ENCODE results near the gene ISG20. TPM values are rescaled to one million over a fixed set of nuclear protein-coding genes. Genes with fewer than 3 reads are reported as not detected.
A peak's percentile ranks its signal among the peaks of the same experiment; 100 is the strongest.

The ISG20 gene
- total and polyA plus RNA-seq, 2 experiments from 2014 or later: 13.3 to 15.8 TPM

- H3K27me3 ChIP-seq: peaks cover 79% of the 10 kb centered on the region
- H3K4me3 ChIP-seq: no peak overlapping the region
- H3K9me3 ChIP-seq (ENCODE audit: low read depth): no peaks in the 10 kb centered on the region
- no peaks in the 10 kb centered on the region for H3K9me2 ChIP-seq (replicated peaks; ENCODE audit: insufficient read depth)
- no peak overlapping the region for H3K27ac ChIP-seq
- H2AFZ ChIP-seq: no peak overlapping the region
- no peak for DNase-seq (ENCODE audit: low spot score)
- peaks cover 3% of the 10 kb centered on the region for H3K4me1 ChIP-seq (ENCODE audit: insufficient read depth)
- no peaks in the 10 kb centered on the region for H3K79me2 ChIP-seq
- H3K36me3 ChIP-seq (replicated peaks; ENCODE audit: insufficient read depth, low read depth): no peaks in the 10 kb centered on the region
- peak overlapping the region; percentile 66 for H3K4me2 ChIP-seq
- H4K20me1 ChIP-seq (ENCODE audit: insufficient read depth, poor library complexity, severe bottlenecking): no peaks in the 10 kb centered on the region
- TF ChIP-seq EZH2 (IDR thresholded peaks at IDR 0.05; ENCODE audit: borderline replicate concordance): no peak
- TF ChIP-seq CTCF (IDR thresholded peaks at IDR 0.05; ENCODE audit: poor library complexity): no peak
- no peak for TF ChIP-seq EZH2phosphoT487 (IDR thresholded peaks at IDR 0.05; ENCODE audit: low read depth, severe bottlenecking, unreplicated experiment)
- WGBS (ENCODE audit: low lambda C conversion rate, missing lambda C conversion rate): 33% methylated on average over 25 of the region's 26 CpGs
Observed at GRCh38 chr15:88606070-88606794, 32.6 kb upstream of the ISG20 start.

DNA sequence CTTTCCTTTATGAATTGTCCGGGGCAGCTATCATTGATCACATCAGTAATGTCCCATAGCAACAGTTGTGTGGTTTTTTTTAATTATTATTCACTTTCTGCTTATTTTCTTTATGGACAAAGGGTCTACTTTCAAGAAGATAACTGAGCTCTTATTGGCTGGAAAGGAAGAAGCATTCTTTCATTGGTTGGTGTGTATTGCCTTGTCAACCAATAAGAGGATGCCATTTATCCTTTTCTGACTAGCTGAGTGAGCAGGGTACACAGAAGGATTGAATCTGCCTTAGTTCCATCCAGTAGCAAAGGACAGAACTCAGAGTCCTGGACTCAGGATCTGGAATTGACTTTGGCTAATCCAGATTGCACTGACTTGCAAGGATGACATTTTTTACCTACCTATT lies 30.9 kb upstream of the ISG20 start:
- H3K27me3 ChIP-seq: peaks cover 72% of the 10 kb centered on the region
- no peak for TF ChIP-seq EZH2 (IDR thresholded peaks at IDR 0.05; ENCODE audit: borderline replicate concordance)
- no peak for TF ChIP-seq CTCF (IDR thresholded peaks at IDR 0.05; ENCODE audit: poor library complexity)
- TF ChIP-seq EZH2phosphoT487 (IDR thresholded peaks at IDR 0.05; ENCODE audit: low read depth, severe bottlenecking, unreplicated experiment): no peak
- 68% methylated on average over 1 of the region's 1 CpG for WGBS (ENCODE audit: low lambda C conversion rate, missing lambda C conversion rate)
- H3K27ac ChIP-seq: no peak overlapping the region
- no peak for DNase-seq (ENCODE audit: low spot score)
- no peaks in the 10 kb centered on the region for H3K79me2 ChIP-seq
- H3K4me1 ChIP-seq (ENCODE audit: insufficient read depth): peaks cover 3% of the 10 kb centered on the region
- no peak overlapping the region for H2AFZ ChIP-seq
- H3K36me3 ChIP-seq (replicated peaks; ENCODE audit: insufficient read depth, low read depth): no peaks in the 10 kb centered on the region
- H3K4me2 ChIP-seq: no peak overlapping the region
- no peaks in the 10 kb centered on the region for H3K9me3 ChIP-seq (ENCODE audit: low read depth)
- no peaks in the 10 kb centered on the region for H4K20me1 ChIP-seq (ENCODE audit: insufficient read depth, poor library complexity, severe bottlenecking)
- H3K9me2 ChIP-seq (replicated peaks; ENCODE audit: insufficient read depth): no peaks in the 10 kb centered on the region
- H3K4me3 ChIP-seq: no peak overlapping the region

DNA sequence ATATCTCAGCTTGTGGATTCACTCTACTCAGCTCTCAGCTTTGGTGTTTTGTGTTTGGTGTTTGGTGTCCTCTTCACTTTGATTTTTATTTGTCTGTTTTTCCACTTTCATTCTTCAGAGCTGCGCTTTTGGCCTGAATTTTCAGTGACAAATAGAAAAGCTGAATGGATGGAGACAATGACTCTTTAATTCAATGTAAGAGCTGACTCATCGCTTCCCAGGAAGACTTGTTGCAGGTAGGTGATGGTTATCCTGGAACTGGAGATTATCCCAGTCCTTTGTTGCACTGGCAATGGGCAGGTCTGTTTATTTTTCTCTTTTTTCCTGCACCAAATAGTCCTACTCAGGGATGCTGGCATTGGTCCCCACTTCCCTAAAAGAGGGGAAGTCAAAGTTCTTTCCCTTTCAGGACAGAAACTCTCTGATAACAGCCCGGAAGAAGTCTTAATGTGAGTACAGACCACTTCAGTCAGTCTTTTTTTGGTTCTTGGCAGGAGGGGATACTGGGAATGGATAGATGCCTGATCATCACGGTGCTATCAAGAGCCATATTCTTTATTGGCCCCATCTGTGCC lies 30.1 kb upstream of the ISG20 start:
- Histone ChIP-seq H3K27me3 (peaks cover 65% of the 10 kb centered on the region), H4K20me1 (ENCODE audit: insufficient read depth, poor library complexity, severe bottlenecking) (no peaks in the 10 kb centered on the region)
- DNase-seq (ENCODE audit: low spot score): no peak

More for the DNA sequence above, 30.1 kb upstream of the ISG20 start:
- no peaks in the 10 kb centered on the region for H3K79me2 ChIP-seq
- no peaks in the 10 kb centered on the region for H3K9me3 ChIP-seq (ENCODE audit: low read depth)
- no peak overlapping the region for H3K27ac ChIP-seq
- H3K4me3 ChIP-seq: no peak overlapping the region
- H2AFZ ChIP-seq: no peak overlapping the region
- TF ChIP-seq EZH2phosphoT487 (IDR thresholded peaks at IDR 0.05; ENCODE audit: low read depth, severe bottlenecking, unreplicated experiment): no peak
- no peak for TF ChIP-seq CTCF (IDR thresholded peaks at IDR 0.05; ENCODE audit: poor library complexity)
- TF ChIP-seq EZH2 (IDR thresholded peaks at IDR 0.05; ENCODE audit: borderline replicate concordance): no peak
- H3K36me3 ChIP-seq (replicated peaks; ENCODE audit: insufficient read depth, low read depth): no peaks in the 10 kb centered on the region
- 79% methylated on average over 4 of the region's 4 CpGs for WGBS (ENCODE audit: low lambda C conversion rate, missing lambda C conversion rate)
- H3K4me1 ChIP-seq (ENCODE audit: insufficient read depth): peaks cover 3% of the 10 kb centered on the region
- H3K9me2 ChIP-seq (replicated peaks; ENCODE audit: insufficient read depth): no peaks in the 10 kb centered on the region
- H3K4me2 ChIP-seq: no peak overlapping the region

Measured in hepatocyte (in vitro differentiated cells).